HG03095 (cell line): ENCODE results near the gene DCXR.

Experiments
- ATAC-seq: cut with Tn5 transposase; IDR thresholded peaks from one replicate; pipeline ENCODE4 v1.9.1; 2021; ENCODE audit warnings: moderate library complexity; ENCODE audit not compliant: unreplicated experiment

The DCXR gene

DNA sequence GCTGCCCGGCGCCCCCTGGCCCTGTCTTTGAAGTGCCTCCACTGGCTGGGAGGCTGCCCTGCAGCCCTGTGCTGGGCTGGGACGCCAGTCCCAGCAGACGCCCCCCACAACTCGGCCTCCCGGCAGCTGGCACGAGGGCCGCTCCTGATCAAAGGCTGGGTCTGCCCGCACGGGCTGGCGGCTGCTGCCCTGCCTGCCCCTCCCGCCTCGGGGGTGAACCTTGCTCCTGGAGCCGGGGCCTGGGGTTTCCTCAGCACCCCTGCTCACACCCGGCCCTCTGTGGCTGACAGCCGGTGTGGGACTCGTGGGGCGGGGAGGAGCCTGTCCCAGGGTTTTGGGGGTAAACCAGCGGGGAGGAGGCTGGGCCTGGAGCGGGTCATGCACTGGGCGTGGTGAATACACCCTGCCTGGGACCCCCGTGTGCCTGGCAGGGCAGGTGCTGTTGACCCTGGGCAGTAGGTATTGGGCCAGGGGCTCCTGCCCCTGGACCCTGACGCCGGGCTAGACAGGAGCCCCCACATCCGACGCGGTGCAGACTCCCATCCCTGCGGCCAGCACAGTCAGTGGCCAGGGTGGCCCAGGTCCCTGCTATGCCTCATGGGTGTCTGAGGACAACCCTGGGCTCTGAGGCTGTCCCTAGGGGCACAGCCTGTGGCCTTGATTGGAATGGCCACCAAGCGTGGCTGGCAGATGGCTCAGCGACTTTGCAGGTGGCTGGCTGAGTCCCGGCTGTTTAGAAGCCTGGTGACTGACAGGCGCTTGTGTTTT lies 36.5 kb downstream of the DCXR start:
- no peak for ATAC-seq

GRCh38 chr17:81999976-82000802 lies 37.3 kb downstream of the DCXR start:
- ATAC-seq = no peak

GRCh38 chr17:81999587-81999975 lies 37.9 kb downstream of the DCXR start:
- no peak for ATAC-seq

DNA sequence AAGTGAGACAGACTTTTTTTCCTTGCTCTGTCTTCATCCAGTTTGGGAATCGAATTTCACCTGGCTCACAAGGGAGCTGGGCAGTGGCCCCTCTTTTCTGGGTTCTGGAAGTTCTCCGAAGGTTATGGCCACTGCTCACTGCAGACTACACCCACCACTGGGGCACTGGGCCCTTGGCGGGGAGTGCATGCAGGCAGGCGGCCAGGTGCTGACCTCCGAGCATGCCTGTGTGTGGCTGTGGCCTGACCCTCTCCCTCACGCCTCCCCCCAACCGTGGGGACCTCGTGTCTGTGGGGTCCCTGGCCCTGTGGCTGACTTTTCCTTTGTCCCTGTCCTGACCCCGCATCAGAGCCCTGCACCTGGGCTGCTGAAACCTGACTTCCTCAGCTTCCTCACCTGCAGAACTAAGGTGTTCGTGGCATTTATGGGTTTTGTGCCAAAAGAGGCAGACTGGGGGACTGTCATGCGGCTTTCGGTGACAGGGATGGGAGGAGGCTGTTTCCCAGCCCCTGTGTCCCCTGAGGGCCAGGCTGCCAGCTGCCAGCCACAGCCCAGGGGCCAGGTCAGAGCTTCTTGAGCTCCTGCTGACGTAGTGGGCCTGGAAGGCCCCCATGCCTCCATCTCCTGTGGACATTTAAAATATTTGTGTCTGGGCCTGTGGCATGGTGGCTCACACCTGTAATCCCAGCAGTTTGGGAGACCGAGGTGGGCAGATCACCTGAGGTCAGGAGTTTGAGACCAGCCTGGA lies 38.6 kb downstream of the DCXR start:
- ATAC-seq = no peak

DNA sequence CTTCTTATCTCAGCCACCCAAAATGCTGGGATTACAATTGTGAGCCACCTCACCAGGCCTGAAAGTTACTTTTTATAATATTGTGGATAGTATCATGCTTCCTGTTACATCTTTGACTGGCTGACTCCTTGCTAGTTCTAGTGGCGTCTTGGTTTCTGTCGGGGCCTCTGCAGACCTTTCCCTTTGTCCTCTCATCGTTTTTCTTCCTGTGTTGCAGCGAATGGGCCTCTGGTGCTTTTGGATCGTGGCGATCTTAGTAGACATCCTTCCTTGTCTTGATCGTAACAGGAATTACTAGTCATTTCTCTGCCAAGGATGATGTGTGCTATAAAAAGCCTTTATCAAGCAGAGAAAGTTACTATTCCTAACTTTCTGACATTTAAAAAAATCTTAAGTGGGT lies 39.3 kb downstream of the DCXR start:
- ATAC-seq = no peak

DNA sequence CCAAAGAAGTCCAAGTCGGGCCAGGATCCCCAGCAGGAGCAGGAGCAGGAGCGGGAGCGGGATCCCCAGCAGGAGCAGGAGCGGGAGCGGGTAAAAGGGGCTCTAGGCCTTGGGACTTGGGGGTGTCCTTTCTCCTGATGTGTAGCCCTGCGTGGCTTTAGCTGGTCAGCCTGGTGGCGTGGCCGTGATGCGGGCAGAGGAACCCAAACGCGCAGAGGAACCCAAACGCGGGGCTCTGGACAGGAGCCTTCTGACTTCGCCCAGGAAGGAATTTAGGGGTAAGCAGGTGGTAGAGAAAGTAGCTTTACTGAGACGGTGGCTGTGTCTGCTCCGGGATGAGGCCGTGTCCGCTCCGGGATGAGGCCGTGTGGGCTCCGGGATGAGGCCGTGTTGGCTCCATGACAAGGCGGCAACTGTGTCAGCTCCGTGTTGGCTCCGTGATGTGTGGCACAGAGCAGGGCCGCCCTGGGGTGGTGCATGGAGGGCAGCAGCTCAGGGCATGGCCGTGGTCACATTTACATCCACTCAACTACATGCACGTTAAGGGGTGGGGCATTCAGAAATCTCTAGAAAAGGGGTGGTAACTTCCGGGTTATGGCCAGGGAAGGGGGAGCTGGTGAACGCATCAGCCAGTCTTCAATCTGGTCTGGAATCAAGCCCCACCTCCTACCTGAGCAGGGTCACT lies 40.6 kb downstream of the DCXR start:
- no peak for ATAC-seq

GRCh38 chr17:81996232-81996756 lies 41.2 kb downstream of the DCXR start:
- ATAC-seq = no peak

- no peak for ATAC-seq
Measured at GRCh38 chr17:81995463-81996231, 41.9 kb downstream of the DCXR start.

DNA sequence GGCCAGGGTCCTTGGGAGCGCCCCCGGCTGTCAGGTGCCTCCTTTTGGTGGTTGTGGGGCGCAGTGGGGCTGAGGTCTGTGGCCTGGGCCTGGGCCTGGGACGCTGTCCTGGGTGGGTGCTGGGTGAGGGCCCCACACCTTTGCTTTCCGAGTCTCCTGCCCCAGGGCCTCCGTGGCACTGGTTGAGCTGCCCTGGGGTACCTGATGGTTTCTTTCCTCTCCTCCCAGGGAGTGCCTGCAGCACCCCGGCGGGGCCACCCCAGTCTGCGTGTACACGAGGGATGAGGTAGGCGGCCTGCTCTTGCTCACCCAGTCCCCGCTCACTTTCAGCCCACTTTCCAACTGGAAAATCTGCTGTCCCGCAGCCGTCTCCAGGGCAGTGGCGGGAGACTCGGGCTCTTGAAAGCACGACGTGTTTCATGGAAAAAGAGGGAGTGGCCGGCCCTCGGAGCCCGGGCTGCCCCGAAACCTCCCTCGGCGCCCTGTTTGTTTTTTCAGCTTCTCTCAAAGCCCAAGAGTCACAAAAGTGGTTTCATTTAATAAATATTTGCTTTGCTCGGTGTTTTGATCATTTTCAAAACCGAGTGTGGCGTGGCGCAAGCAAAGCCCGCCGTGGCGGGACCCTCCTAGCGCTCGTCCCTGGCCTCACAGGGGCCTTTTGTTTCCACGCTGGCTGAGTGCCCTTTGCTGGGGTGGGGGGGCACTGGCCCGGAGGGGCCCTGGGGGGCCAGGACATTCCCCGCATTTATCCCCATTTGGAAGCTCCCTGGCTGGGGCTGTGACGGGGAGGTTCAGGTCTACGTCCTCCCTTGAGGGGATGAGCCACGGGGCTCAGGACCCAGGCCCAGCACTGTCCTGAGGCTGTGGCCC lies 42.7 kb downstream of the DCXR start:
- ATAC-seq = no peak

GRCh38 chr17:81993729-81994592 lies 43.5 kb downstream of the DCXR start:
- no peak for ATAC-seq

DNA sequence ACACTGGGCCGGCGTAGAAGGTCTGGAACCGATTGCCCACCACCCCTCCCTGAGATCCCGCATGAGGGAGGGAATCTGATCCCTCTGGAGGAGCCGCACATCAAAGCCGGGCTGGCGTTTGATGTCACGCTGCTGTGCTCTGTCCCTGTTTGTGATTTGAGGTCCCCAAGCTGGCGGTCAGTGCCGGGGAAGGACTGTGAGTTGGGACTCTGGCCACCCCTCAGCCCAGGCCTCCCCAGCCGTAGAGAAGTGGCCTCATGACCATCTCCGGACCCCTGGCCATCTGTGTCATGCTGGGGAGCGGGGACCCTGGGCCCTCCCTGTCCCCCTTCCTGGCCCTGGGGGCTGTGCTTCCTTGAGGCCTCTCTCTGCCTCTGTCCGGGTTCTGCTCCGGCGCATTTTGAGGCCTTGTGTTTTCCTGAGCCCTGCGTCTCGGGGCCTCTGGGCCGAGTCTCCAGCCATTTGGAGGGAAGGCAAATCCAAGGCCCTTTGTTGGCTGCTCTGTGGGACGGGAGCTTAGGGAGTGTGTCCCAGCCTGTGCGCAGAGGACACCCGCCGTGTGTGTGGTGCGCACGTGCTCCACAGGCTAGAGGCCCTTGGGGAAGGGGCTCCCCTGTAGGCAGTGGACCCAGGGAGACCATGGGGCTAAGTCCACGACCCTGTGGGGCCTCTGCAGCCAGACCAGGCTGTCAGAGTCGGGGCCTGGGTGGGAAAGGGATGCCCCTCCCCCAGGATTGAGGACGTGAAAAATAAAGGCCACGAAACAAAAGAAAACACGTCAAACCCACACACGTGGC lies 45.0 kb downstream of the DCXR start:
- no peak for ATAC-seq

DNA sequence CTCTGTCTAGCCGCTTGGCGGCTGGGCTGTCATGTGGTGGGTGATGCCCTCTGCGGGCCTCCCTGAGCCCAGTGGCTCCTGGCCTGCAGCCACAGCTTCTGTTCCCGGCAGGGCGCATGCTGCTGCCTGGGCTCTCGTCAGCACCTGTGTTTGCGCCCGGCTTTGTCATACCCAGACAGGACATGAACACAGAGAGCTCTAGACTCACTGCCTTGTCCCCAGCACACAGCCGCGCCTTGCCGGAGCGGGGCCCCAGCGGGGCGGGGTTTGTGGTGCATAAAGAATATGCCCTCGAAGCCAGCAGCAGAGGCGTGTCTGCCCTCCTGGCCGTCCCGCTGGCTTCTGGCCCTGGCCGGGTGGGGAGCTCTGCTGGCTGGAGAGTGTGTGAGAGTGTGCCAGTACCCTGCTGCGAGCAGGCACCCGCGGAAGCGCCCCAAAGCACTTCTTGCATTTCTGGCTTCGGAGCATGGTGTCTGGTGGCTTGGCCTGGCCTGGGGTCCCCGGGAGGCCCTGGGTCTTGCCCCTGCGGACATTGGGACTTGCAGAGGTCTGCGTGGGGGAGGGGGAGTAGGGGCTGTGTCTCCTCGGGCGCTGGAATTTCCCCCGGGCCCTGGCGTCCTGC lies 45.7 kb downstream of the DCXR start:
- no peak for ATAC-seq

- no peak for ATAC-seq
Measured at GRCh38 chr17:81990836-81991683, 46.4 kb downstream of the DCXR start.

DNA sequence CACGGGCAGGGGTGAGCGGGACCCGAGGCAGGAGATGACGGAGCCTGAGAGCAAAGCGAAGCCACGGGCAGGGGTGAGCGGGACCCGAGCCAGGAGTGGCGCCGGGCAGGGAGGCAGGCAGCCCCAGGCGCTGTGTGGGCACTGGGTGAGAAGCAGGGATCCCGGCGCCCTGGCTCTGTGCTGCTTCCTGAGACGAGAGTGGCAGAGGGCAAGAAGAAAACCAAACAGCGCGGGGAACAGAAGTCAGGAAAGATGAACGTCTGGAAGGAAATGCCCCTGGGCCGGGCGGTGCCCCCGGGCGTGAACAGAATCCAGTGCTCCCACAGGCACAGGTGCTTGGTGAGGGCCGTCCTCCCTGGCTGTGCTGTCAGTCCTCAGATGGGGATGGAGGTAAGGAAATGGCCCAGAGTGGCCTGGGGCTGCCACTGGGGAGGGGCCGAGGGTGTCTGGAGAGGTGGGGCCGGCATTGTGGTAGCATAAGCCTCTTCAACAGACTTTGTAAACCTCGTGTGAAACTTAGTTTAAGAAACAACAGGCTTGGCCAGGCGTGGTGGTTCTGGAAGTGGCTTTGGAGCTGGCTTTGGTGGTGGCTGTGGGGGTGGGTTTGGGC lies 50.2 kb downstream of the DCXR start:
- ATAC-seq = no peak

DNA sequence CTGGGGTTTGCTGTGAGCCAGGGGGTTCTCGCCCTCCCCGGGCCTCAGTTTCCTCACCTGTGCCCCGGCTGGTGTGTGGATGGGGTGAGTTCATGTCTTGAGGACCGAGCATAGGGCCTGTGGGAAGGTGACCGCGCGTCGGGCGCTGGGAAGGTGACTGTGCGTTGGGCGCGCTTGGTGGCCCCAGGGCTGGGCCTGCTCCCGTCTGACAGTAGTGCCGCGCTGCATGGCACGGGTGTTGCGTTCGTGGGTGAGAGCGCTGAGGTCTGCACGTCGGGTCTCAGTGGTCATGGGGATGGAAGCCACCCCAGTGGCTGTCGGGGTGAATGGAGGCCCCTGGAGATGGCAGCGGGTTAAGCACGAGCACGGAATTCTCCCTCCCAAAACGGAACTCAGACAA lies 50.9 kb downstream of the DCXR start:
- ATAC-seq = no peak
